Caco-2 (cell line): ENCODE data around the gene VPS39. TPM values are rescaled to one million over a fixed set of nuclear protein-coding genes. Genes with fewer than 3 reads are reported as not detected.

ENCODE experiments used
- BruUV-seq: library from RNA; stranded (reverse); fragments of 400-500 nt; replicated peaks from 2 replicates; lab custom pipeline; 2021; lab: Mats Ljungman, UMichigan
- CTCF ChIA-PET: fragments of 300-600 bp; sonication (Branson Sonifier 250); formaldehyde crosslinking; loops from one replicate; lab custom pipeline; 2022; ENCODE audit warnings: antibody characterized with exemption; lab: Charles Lee
- POLR2A ChIA-PET: fragments of 300-600 bp; sonication (Branson Sonifier 250); formaldehyde crosslinking; loops from one replicate; lab custom pipeline; 2022; ENCODE audit warnings: antibody characterized with exemption; lab: Charles Lee
- DNase-seq, 2 experiments: peaks; one replicate each; pipeline versions ENCODE4 v3.0.0 to v3.0.0-alpha.2; 2020 to 2022
- H3K27me3 ChIP-seq: replicated peaks from 2 replicates; pipeline ENCODE4 v1.6.0; 2011; ENCODE audit warnings: low read length; ENCODE audit not compliant: control insufficient read depth, insufficient read depth
- H3K36me3 ChIP-seq: 2 replicates; pipeline ENCODE4 v1.5.1; 2011; ENCODE audit warnings: low read length; ENCODE audit not compliant: control insufficient read depth, insufficient read depth
- H3K4me1 ChIP-seq: fragments of 250-450 bp; sonication (Bioruptor Pico); 2 replicates; pipeline ENCODE4 v1.5.1; 2020; ENCODE audit warnings: mild to moderate bottlenecking
- H3K4me3 ChIP-seq: 2 replicates; pipeline ENCODE4 v1.5.1; 2011; ENCODE audit warnings: low read depth, mild to moderate bottlenecking, control low read depth, low read length
- H3K9me3 ChIP-seq: fragments of 250-450 bp; sonication (Bioruptor Pico); 2 replicates; pipeline ENCODE4 v1.5.1; 2020; ENCODE audit warnings: mild to moderate bottlenecking, moderate library complexity
- H3K27ac Mint-ChIP-seq: one replicate; pipeline ENCODE4 v1.8.0; 2022; ENCODE audit warnings: mixed read lengths; ENCODE audit not compliant: unreplicated experiment
- H3K27me3 Mint-ChIP-seq: one replicate; pipeline ENCODE4 v1.8.0; 2022; ENCODE audit warnings: mixed read lengths; ENCODE audit not compliant: insufficient read depth, unreplicated experiment
- H3K36me3 Mint-ChIP-seq: one replicate; pipeline ENCODE4 v1.8.0; 2022; ENCODE audit warnings: mild to moderate bottlenecking, mixed read lengths; ENCODE audit not compliant: insufficient read depth, unreplicated experiment
- H3K4me1 Mint-ChIP-seq: one replicate; pipeline ENCODE4 v1.8.0; 2022; ENCODE audit warnings: low read depth, mixed read lengths; ENCODE audit not compliant: unreplicated experiment
- H3K4me3 Mint-ChIP-seq: one replicate; pipeline ENCODE4 v1.8.0; 2022; ENCODE audit warnings: mild to moderate bottlenecking, moderate library complexity, mixed read lengths; ENCODE audit not compliant: unreplicated experiment
- H3K9me3 Mint-ChIP-seq: one replicate; pipeline ENCODE4 v1.8.0; 2022; ENCODE audit warnings: mixed read lengths; ENCODE audit not compliant: unreplicated experiment
- CTCF ChIP-seq, 2 experiments: fragments of 200-600 bp in 1 of 2; IDR thresholded peaks; 1 replicate in 1 of 2; 2 replicates in 1 of 2; pipeline versions ENCODE4 v1.5.1 to v1.8.0; 2011 to 2022; ENCODE audit warnings: antibody characterized with exemption in 1 of 2, control low read depth in 1 of 2, inconsistent platforms in 1 of 2, low read depth in 1 of 2, low read length in 1 of 2, mild to moderate bottlenecking in 1 of 2, moderate library complexity in 1 of 2; ENCODE audit not compliant: insufficient read depth in 1 of 2, severe bottlenecking in 1 of 2, unreplicated experiment in 1 of 2
- intact Hi-C: fragments of 100-400 bp; cut with micrococcal nuclease; formaldehyde crosslinking; loops from one replicate; pipeline ENCODE4 v1.10.0; 2022; ENCODE audit not compliant: unreplicated experiment
- total RNA-seq: library from RNA; stranded (reverse); gene quantifications from 2 replicates; pipeline ENCODE4 v1.2.3, GENCODE V29; 2022

Gene VPS39
- total RNA-seq, 1 experiment from 2014 or later = 48.4 TPM

DNA sequence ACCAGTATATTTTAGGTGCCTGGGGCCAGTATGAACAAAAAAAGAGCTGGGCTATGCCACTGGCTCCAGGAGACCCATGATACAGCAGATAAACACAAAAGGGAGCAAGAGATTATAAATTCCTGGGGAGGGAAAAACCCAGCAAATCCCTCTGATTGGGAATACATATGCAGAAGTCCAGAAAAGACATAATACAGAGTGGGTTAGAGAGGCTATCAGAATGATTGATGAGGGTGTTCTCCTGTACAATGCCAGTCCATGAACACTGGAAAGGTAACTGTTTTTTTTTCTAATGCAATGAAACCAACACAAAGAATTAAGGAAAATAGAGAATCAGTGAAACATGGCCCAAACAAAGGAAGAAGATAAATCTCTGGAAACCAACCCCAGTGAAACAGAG, 5.4 kb upstream of the VPS39 start:
- Histone ChIP-seq H3K27me3 (no peaks in the 10 kb centered on the region), H3K4me1 (0 out of 2 replicates have a peak, but pooled peaks cover 2% of the 10 kb centered on the region), H3K9me3 (no peaks in the 10 kb centered on the region; the same call in 1 of the 2 replicates), H3K36me3 (no peaks in the 10 kb centered on the region; the same call in 1 of the 2 replicates), H3K4me3 (no peak overlapping the region)
- no peak for DNase-seq
- intact Hi-C loops = no loop called here
- Mint-ChIP-seq H3K4me1 (no peaks in the 10 kb centered on the region), H3K27ac (no peak overlapping the region), H3K36me3 (peaks cover 57% of the 10 kb centered on the region), H3K4me3 (no peak overlapping the region), H3K27me3 (no peaks in the 10 kb centered on the region), H3K9me3 (no peaks in the 10 kb centered on the region)
- ChIA-PET POLR2A (no interaction called here), CTCF (no interaction called here)
- no TSS peak for BruUV-seq
- TF ChIP-seq CTCF (IDR thresholded peaks at IDR 0.05; ENCODE audit: insufficient read depth in 1 of 2, low read depth in 1 of 2, low read length in 1 of 2, severe bottlenecking in 1 of 2, unreplicated experiment in 1 of 2) = no peak

DNA sequence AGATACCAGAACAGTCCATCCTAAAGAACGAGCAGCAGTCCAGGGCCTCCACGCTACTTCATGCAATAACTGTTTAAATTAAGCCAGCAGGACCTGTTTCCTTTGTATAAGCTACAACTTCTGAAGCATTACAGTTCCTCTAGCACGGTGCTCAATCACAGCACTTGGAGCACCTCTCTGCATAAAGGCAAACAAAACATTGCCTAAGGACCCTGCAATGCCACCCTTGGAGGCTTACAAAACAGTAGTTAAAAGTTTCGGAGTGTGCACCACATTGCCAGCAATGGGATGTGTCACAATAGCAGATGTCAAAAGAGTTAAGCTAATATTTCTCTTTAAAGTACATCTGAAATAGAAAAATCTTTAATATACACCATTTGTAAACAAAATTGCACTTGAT, 2.6 kb upstream of the VPS39 start:
- Histone ChIP-seq H3K4me1 (peaks cover 4% of the 10 kb centered on the region; the same call in 1 of the 2 replicates), H3K4me3 (no peak overlapping the region), H3K36me3 (no peaks in the 10 kb centered on the region), H3K9me3 (no peaks in the 10 kb centered on the region), H3K27me3 (no peaks in the 10 kb centered on the region)
- CTCF ChIA-PET = no interaction called here
- POLR2A ChIA-PET = no interaction called here
- DNase-seq = no peak
- BruUV-seq = no TSS peak
- H3K27ac Mint-ChIP-seq = no peak overlapping the region
- peaks cover 51% of the 10 kb centered on the region for H3K36me3 Mint-ChIP-seq
- no peak overlapping the region for H3K4me3 Mint-ChIP-seq
- H3K27me3 Mint-ChIP-seq = no peaks in the 10 kb centered on the region
- H3K4me1 Mint-ChIP-seq = no peaks in the 10 kb centered on the region
- intact Hi-C loops = no loop called here
- no peak for TF ChIP-seq CTCF (IDR thresholded peaks at IDR 0.05; ENCODE audit: insufficient read depth in 1 of 2, low read depth in 1 of 2, low read length in 1 of 2, severe bottlenecking in 1 of 2, unreplicated experiment in 1 of 2)
- H3K9me3 Mint-ChIP-seq = no peaks in the 10 kb centered on the region

DNA sequence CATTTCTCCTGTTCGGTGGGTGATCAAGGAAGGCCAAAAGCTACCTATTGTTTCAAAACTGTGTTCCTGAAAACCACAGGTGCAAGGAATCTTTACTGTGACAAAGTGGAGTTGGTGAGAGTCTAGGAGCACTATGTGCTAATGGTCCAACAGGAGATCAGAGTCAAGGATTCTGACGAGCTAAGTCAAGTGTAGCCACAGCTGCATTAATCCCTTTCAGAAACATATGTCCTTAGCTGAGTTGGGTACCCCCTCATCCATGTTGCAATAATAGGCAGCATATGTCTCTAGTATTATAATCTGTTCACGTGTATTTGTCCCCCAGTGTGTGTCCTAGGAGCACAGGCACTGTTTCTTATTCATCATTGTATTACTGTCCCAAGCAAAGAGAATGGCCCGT, 1.7 kb downstream of the VPS39 start:
- no peak for DNase-seq
- ChIA-PET POLR2A (no interaction called here), CTCF (no interaction called here)
- Histone ChIP-seq H3K27me3 (no peaks in the 10 kb centered on the region), H3K36me3 (no peaks in the 10 kb centered on the region), H3K4me3 (no peak overlapping the region), H3K4me1 (peaks cover 4% of the 10 kb centered on the region; the same call in 1 of the 2 replicates), H3K9me3 (no peaks in the 10 kb centered on the region)
- no peaks in the 10 kb centered on the region for H3K9me3 Mint-ChIP-seq
- BruUV-seq = no TSS peak
- H3K4me1 Mint-ChIP-seq = no peaks in the 10 kb centered on the region
- H3K27me3 Mint-ChIP-seq = no peaks in the 10 kb centered on the region
- peaks cover 33% of the 10 kb centered on the region for H3K36me3 Mint-ChIP-seq
- intact Hi-C loops = no loop called here
- no peak overlapping the region for H3K27ac Mint-ChIP-seq
- peak overlapping the region; percentile 93 for H3K4me3 Mint-ChIP-seq
- TF ChIP-seq CTCF (IDR thresholded peaks at IDR 0.05; ENCODE audit: insufficient read depth in 1 of 2, low read depth in 1 of 2, low read length in 1 of 2, severe bottlenecking in 1 of 2, unreplicated experiment in 1 of 2) = no peak
